Measurements from ENCODE around the gene KIF3C. TPM values are rescaled to one million over a fixed set of nuclear protein-coding genes. Genes with fewer than 3 reads are reported as not detected.

The KIF3C gene
- total RNA-seq, 6 donors from 2014 or later = 2.4 to 15.7 (median 4.4) TPM

- ATAC-seq (ENCODE audit: low FRiP score in 2 of 2) (no peak), DNase-seq (no peak)
- Histone ChIP-seq H3K27ac (no peak overlapping the region), H3K9me3 (no peaks in the 10 kb centered on the region), H3K27me3 (no peaks in the 10 kb centered on the region), H3K36me3 (no peaks in the 10 kb centered on the region), H3K4me1 (no peaks in the 10 kb centered on the region), H3K4me3 (no peak overlapping the region)
- TF ChIP-seq POLR2A (IDR thresholded peaks at IDR 0.05) = no peak
- TF ChIP-seq POLR2AphosphoS5 (IDR thresholded peaks at IDR 0.05) = no peak
- TF ChIP-seq EP300 (IDR thresholded peaks at IDR 0.05) = no peak
- no peak for TF ChIP-seq CTCF (IDR thresholded peaks at IDR 0.05)
- 85% methylated on average over 5 of the region's 5 CpGs for WGBS, 2 donors
These were observed 94.6 kb downstream of the KIF3C start for GRCh38 chr2:25887624-25888242.

GRCh38 chr2:25885933-25886332, 96.4 kb downstream of the KIF3C start:
- H3K9me3 ChIP-seq = no peaks in the 10 kb centered on the region
- no peaks in the 10 kb centered on the region for H3K4me1 ChIP-seq
- H3K27ac ChIP-seq = no peak overlapping the region
- H3K4me3 ChIP-seq = no peak overlapping the region
- WGBS, 2 donors = 83 to 91% methylated on average over 2 of the region's 2 CpGs
- ATAC-seq (ENCODE audit: low FRiP score in 2 of 2) (no peak), DNase-seq (no peak)
- TF ChIP-seq EP300 (IDR thresholded peaks at IDR 0.05) = no peak
- no peak for TF ChIP-seq POLR2AphosphoS5 (IDR thresholded peaks at IDR 0.05)
- H3K36me3 ChIP-seq = no peaks in the 10 kb centered on the region
- no peaks in the 10 kb centered on the region for H3K27me3 ChIP-seq

DNA sequence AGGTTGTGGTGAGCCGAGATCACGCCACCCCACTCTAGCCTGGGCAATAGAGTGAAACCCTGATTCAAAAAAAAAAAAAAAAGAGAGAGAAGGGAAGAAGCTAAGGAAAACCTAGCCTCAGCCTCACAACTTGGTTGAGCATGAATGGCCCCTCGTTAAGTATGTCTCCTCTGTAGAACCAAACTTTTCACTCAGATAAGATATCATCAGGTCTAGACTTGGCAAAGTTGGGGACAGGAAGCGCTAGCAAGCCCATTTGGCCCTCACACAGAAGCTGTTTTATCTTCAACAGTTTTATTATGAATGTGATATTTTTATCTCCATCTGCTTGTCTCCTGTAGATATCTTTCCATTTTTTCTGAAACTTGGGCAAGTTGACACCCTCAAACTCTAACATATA, 100.5 kb downstream of the KIF3C start:
- Histone ChIP-seq H3K4me3 (no peak overlapping the region), H3K27ac (no peak overlapping the region), H3K4me1 (peaks cover 5 to 10% (median 6%) of the 10 kb centered on the region in 4 donors), H3K36me3 (no peaks in the 10 kb centered on the region), H3K9me3 (peaks cover 0 to 2% (median 0%) of the 10 kb centered on the region in 4 donors), H3K27me3 (no peaks in the 10 kb centered on the region)
- 76 to 84% methylated on average over 4 of the region's 4 CpGs for WGBS, 2 donors
- ATAC-seq (ENCODE audit: low FRiP score in 2 of 2) (no peak), DNase-seq (no peak)
- no peak for TF ChIP-seq POLR2AphosphoS5 (IDR thresholded peaks at IDR 0.05)
- no peak for TF ChIP-seq POLR2A (IDR thresholded peaks at IDR 0.05)
- no peak for TF ChIP-seq EP300 (IDR thresholded peaks at IDR 0.05)
- no peak for TF ChIP-seq CTCF (IDR thresholded peaks at IDR 0.05)

DNA sequence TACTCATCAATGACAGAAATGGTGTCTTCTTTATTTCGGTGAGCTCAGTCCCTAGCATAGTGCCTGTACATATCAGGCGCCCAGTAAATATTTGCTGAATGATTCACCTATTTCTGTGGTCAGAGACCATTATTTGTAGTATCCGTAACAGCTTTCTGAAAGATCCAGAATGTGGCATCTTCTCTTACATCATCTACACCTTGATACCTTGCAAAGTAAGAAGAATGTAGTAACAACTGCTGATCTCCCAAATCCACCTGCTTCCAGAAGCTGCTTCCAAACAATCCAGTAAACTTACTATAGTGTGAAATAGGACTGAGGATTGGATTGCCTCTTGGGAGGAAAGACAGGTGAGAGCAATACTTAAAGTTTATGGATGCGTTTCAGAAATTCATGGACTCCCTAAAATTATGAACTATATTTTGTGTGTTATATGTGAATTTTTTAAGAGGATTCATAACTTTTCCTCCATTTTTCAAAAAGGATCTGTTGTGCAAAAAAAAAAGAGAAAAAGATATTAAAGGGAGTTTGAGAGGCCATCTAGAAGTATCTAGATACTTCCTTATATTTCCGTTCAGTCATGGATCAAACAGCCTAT, 103.1 kb downstream of the KIF3C start:
- ATAC-seq (ENCODE audit: low FRiP score in 2 of 2) (no peak), DNase-seq (no peak)
- peaks cover 0 to 6% (median 0%) of the 10 kb centered on the region in 4 donors for H3K36me3 ChIP-seq
- TF ChIP-seq CTCF (IDR thresholded peaks at IDR 0.05) (no peak), EP300 (IDR thresholded peaks at IDR 0.05) (no peak), POLR2A (IDR thresholded peaks at IDR 0.05) (no peak), POLR2AphosphoS5 (IDR thresholded peaks at IDR 0.05) (no peak)
- peaks cover 0 to 2% (median 0%) of the 10 kb centered on the region in 4 donors for H3K9me3 ChIP-seq
- H3K4me3 ChIP-seq = peak overlapping the region in 2 of 4 donors; percentile 82 to 84
- H3K27me3 ChIP-seq = no peaks in the 10 kb centered on the region
- H3K4me1 ChIP-seq = peaks cover 10 to 18% (median 14%) of the 10 kb centered on the region in 4 donors
- 92 to 97% methylated on average over 5 of the region's 5 CpGs for WGBS, 2 donors
- H3K27ac ChIP-seq = peak overlapping the region; percentile 90 to 96 (median 95)

DNA sequence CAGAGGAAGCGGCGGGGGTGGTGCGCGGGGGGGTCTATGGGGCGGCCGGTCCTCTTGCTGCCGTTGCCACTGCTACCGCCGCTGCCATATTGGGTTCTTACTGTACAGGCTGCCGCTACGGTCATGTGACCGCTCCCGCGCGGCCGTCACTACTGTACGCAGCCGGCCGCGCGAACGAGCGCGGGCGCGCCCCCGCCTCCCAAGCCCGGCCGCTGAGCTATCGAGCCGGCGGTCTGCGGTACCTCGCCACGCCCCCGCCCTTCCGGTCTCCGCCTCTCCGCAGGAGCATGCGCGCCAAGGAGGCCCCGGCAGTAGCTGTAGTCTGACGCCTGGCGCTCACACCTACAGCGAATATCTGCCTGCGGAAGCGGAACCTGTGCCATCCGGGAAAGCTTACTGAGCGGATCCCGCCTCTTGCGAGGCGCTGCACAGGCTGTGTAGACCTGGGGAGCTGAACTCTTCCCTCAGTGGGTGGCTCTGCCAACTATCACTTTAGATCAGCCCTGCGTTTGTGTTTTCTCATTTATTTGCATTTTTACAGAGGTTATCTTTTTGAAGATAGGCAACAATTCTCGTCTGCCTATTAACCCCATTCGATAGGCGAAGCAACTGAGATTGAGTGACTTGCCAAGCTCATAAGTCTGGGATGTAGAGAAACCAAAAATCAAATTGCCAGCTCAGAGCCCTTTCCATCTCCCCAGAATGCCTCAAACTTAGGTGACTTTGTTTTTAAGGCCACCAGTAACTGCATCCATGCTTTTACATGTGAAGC, 103.8 kb downstream of the KIF3C start, which contains the start of gene ASXL2:
Gene ASXL2, minus strand, starts transcription at position 127 of the 772 bp plus-strand sequence. CDS start 265 bp downstream, outside the sequence.
- H3K9me3 ChIP-seq = peaks cover 0 to 2% (median 0%) of the 10 kb centered on the region in 4 donors
- WGBS, 2 donors = 4 to 9% methylated on average over 12 to 27 of the region's 56 CpGs
- peak; percentile 99 for ATAC-seq (ENCODE audit: low FRiP score in 2 of 2)
- H3K27ac ChIP-seq = peak within 1 kb of the TSS; percentile 90 to 96 (median 95)
- H3K4me1 ChIP-seq = peaks cover 10 to 18% (median 14%) of the 10 kb centered on the region in 4 donors
- TF ChIP-seq CTCF (IDR thresholded peaks at IDR 0.05) (peak in 3 of 6 experiments; percentile 22 to 32 (median 30)), EP300 (IDR thresholded peaks at IDR 0.05) (peak in 1 of 4 donors; percentile 48), POLR2A (IDR thresholded peaks at IDR 0.05) (peak in 2 of 4 donors; percentile 72 to 82), POLR2AphosphoS5 (IDR thresholded peaks at IDR 0.05) (peak; percentile 71 to 92)
- DNase-seq = peak; percentile 99 to 100
- H3K4me3 ChIP-seq = peak within 1 kb of the TSS; percentile 82 to 96 (median 86)
- no peaks in the 10 kb centered on the region for H3K27me3 ChIP-seq
- H3K36me3 ChIP-seq = peaks cover 0 to 6% (median 0%) of the 10 kb centered on the region in 4 donors
